Inflammatory macrophage treated with lipopolysaccharide for 4 hours (primary cell): ENCODE measurements around the gene TYR.
"Not testable (repeated sequence)": the region's sequence is repeated elsewhere in the genome, so short reads cannot be mapped to it uniquely, and the experiment has no call there.

ENCODE experiments used
- DNase-seq: peaks from one replicate; pipeline ENCODE4 v3.0.0-alpha.2; 2020

The TYR gene

GRCh38 chr11:89273220-89273619 lies 95.5 kb downstream of the TYR start:
- not testable (repeated sequence) for DNase-seq

GRCh38 chr11:89275966-89276365 lies 98.3 kb downstream of the TYR start:
- DNase-seq: no peak

GRCh38 chr11:89279176-89279575 lies 101.5 kb downstream of the TYR start:
- DNase-seq: no peak

GRCh38 chr11:89281032-89281677 lies 103.5 kb downstream of the TYR start:
- DNase-seq: not testable (repeated sequence)

- DNase-seq: not testable (repeated sequence)
Observed at GRCh38 chr11:89286601-89287000, 108.9 kb downstream of the TYR start.

GRCh38 chr11:89288004-89288403 lies 110.3 kb downstream of the TYR start:
- not testable (repeated sequence) for DNase-seq

- no peak for DNase-seq
Observed at GRCh38 chr11:89293965-89294679, 116.4 kb downstream of the TYR start.

- not testable (repeated sequence) for DNase-seq
Observed at GRCh38 chr11:89295023-89295422, 117.3 kb downstream of the TYR start.

GRCh38 chr11:89303029-89303428 lies 125.4 kb downstream of the TYR start:
- not testable (repeated sequence) for DNase-seq

GRCh38 chr11:89308272-89308671 lies 130.6 kb downstream of the TYR start:
- DNase-seq: not testable (repeated sequence)

GRCh38 chr11:89309321-89309985 lies 131.8 kb downstream of the TYR start:
- not testable (repeated sequence) for DNase-seq

GRCh38 chr11:89310607-89311006 lies 132.9 kb downstream of the TYR start:
- DNase-seq: not testable (repeated sequence)

- DNase-seq: no peak
Observed at GRCh38 chr11:89321401-89321800, 143.7 kb downstream of the TYR start.

- no peak for DNase-seq
Observed at GRCh38 chr11:89327885-89328284, 150.2 kb downstream of the TYR start.

- DNase-seq: not testable (repeated sequence)
Observed at GRCh38 chr11:89331940-89332339, 154.3 kb downstream of the TYR start.

GRCh38 chr11:89333704-89334103 lies 156.0 kb downstream of the TYR start:
- not testable (repeated sequence) for DNase-seq

- not testable (repeated sequence) for DNase-seq
Observed at GRCh38 chr11:89337100-89337650, 159.5 kb downstream of the TYR start.

- DNase-seq: not testable (repeated sequence)
Observed at GRCh38 chr11:89338073-89338472, 160.4 kb downstream of the TYR start.

- not testable (repeated sequence) for DNase-seq
Observed at GRCh38 chr11:89340450-89340849, 162.8 kb downstream of the TYR start.

- DNase-seq: not testable (repeated sequence)
Observed at GRCh38 chr11:89342880-89343572, 165.4 kb downstream of the TYR start.
